ENCODE measurements around the gene EXOC6B.
"Not testable (repeated sequence)": the region's sequence is repeated elsewhere in the genome, so short reads cannot be mapped to it uniquely, and the experiment has no call there.

Gene EXOC6B

DNA sequence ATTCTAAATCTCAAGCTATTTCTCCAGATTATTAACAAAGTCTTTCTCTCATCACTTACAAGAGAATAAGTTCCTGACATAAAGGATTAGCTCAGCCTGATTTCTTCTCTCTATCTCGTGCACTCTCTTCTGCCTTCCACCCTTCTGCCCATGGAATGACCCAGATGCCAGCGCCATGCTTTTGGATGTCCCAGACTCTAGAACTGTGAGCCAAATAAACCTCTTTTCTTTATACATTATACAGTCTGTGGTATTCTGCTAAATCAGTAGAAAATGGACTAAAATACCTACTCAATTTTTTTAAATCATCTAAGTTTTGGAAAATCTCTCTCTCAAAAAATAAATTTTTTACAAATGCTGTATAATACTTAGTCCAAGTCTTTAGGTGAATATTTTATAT lies 218.6 kb downstream of the EXOC6B start:
- DNase-seq (ENCODE audit: low read depth, low spot score) = no peak

DNA sequence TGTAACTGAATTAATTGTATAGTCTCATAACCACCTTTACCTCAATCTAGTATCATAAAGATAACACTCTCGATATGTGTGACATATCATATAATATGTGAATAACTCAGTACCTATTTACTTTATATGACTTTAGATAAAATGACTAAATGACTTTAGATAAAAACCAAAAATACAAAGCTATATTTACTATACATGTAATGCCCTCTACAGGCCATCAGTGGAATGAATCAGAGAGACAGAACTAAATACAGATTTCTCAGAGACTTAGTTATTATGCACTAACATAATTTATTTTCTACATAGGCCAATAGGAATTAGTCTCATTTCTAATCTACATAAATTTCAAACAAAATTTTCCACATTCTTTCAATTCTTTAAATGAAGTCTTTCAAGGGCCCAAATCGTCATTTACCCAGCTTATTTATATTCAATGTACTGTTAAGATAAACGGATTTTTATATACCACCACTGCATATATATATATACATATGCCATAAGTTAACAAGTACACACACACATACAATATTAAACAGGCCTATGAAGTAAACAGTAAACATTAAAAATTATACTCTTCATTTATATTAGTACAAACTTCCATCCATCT lies 219.9 kb downstream of the EXOC6B start:
- peak; percentile 22 for DNase-seq (ENCODE audit: low read depth, low spot score)

DNA sequence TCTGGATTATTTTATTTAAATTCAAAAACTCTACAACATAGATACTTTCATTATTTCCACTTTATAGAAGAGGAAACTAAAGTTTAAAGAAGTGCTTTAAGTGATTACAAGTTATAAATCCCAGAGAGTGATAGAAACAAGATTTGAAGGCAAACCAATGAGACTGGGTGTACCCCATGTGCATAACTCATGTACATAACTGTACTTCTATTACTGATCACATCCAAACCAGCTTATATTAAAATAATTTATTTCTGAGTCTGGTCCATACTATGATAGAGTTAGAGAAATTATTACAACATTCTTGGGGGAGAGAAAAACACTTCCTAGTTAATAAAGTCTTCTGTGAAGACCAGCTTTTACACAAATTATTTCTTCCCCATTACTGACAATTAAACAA lies 221.4 kb downstream of the EXOC6B start:
- DNase-seq (ENCODE audit: low read depth, low spot score) = no peak

DNA sequence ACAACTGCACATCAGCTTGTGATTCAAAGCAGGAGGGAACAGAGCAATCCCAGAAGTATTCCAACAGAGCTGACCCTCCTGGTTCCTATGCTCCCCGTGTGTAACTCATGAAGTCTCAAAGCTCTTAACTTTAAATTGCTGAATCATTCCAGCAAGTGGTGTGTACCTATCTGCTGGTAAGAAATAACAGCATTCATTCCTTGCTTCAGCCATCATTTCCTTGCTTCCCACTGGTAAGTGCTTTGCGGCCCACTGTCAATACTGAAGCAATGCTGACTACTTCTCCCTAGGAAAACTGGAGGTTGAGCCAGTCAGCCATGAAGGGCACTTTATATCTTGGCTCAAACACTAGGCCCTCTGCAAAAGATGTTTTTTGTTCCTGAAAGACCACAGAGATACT lies 222.4 kb downstream of the EXOC6B start:
- peak; percentile 20 for DNase-seq (ENCODE audit: low read depth, low spot score)

DNA sequence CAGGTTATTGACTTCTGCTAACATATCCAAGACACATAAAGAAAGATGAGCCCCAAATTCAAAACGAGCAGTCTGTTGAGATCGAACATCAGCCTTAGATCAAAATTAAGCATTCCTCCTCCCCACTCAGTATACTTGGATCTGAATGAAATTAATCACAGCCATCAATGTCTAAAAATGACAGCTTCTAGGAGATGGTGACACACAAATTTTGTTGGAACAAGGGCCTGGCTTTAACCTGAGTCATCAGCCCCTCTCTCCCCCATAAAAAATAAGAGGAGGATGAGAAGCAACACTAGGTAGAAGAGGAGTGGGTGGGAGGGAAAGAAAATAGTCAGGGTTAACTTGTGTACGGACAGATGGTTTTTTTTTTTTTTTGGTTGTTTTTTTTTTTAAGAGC lies 223.1 kb downstream of the EXOC6B start:
- no peak for DNase-seq (ENCODE audit: low read depth, low spot score)

DNA sequence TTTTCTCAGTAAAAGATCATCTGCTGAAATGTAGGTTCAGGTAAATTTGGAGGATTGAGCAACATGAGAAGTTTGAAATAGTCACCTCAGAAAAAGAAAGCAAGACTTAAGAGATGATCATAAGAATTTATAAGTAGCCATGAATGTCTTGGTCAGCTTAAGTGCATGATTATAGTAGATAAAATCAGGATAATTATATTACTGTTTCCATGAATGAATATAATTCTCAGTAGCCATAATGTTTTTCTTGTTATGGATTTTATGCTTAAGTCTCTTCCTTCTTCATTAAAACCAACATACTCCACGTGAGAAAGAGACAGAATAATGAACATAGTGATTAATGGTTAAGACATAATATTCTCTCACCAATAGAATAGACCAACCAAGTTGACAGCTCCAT lies 223.7 kb downstream of the EXOC6B start:
- no peak for DNase-seq (ENCODE audit: low read depth, low spot score)

DNA sequence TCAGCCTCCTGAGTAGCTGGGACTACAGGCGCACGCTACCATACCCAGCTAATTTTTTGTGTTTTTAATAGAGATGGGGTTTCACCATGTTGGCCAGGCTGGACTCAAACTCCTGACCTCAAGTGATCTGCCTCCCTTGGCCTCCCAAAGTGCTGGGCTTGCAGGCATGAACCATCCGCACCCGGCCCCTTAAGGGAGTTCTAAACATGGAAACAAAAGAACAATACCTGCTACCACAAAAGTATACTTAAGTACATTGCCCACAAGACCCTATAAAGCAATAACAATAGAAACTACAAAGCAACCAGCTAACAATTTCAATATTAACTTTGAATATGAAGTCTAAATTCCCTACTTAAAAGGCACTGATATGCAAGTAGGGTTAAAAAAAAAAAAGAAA lies 242.0 kb downstream of the EXOC6B start:
- not testable (repeated sequence) for DNase-seq (ENCODE audit: low read depth, low spot score)

DNA sequence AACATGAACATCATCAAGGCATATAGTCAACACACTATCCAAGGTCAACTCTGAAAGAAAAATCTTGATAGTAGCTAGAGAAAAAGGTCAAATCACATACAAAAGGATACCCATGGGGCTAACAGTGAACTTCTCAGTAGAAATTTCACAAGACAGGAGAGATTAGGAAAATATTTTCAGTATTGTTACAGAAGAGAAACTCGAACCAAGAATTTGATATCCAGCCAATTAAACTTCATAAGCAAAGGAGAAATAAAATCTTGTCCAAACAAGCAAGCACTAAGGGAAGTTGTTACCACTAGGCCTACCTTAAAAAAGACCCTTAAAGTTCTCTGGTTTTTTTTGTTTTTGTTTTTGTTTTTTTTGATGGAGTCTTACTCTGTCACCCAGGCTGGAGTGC lies 242.5 kb downstream of the EXOC6B start:
- DNase-seq (ENCODE audit: low read depth, low spot score) = no peak

DNA sequence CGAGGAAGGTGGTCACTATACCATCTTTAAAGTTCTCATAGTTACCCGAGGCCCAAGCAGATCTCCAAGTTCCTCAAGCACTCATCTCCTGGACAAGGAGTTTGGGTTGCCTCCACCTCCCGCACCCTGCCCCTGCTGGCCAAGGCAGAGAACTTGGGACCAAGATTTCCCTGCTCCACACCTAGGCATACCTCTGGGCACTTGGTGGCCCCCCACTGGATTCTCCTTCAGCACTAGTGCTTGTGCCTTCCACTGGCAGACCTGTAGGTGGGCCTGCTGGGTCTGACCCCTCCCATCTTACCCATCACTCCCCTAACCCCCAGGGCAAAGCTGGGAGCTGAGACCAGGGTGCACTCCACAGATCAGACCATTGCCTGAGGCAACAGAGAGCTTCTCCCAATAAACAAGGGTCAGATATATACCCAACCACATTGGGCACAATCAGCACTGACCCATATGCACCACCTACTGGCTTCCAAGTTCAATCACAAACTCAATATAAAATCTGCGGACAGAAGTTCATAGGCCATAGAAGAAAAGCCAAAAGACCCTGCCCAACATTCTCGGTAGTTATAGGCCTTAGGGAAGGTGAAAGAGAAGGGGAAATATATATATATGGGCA lies 244.2 kb downstream of the EXOC6B start:
- no peak for DNase-seq (ENCODE audit: low read depth, low spot score)

DNA sequence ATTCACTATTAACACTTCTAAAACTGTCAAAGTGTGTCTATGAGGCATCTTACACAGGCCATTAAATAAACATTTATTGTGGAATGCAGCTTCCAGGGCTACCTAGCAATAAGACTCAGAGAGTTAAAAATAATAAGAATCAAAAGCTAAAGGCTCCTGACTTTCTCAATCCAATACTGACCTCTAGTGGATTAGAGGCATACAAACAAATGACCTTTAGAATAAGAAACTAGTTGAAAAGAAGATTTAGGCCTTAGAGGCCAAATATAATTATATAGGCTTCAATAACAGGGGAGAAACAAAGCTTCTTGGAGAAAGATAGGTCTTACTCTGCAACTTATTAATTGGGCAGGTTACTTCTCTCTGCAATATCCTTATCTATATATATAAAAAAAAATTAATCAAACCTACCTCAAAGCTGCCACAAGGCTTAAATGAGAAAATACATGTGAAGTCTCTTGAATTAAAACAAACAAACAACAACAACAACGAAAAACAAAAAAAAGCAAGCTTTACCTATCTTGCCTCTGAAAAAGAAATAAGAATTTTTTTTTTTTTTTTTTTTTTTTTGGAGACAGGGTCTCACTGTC lies 246.1 kb downstream of the EXOC6B start:
- DNase-seq (ENCODE audit: low read depth, low spot score) = peak; percentile 66

DNA sequence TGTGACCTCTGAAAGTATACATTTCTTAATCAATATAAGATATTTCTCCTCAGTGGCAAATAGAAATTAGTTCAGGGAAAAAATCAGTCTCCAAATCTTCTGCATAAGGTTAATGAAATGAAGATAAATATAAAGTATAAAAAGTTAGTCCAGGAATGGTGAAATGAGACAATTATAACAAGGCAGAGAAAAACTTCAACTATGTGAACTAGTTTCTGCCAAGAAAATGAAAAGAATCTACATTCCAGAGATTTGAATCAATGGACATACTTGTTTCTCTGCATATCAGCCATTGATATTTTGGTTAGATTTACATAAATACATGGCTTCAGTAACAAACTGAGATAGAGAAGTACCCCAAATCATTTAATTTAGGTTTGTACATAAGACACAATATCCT lies 249.0 kb downstream of the EXOC6B start:
- peak; percentile 31 for DNase-seq (ENCODE audit: low read depth, low spot score)

DNA sequence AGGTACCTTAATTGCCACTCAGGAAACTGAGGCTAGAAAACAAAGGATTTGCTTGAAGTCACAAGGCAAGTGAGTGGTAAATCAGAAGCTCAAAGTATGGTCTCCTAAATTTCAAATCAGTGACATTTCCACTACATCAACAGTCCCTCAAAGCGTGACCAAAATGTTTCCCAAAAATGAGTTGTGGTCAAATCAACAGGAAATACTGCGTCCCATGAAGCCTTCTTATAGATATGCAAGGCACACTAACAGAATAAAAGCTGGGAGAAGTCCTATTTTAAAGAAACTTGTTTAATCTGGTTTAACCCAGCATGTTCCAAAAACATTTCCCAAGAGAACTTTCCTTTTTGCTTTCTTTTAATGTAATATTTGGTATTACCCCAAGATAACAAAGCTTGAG lies 249.4 kb downstream of the EXOC6B start:
- DNase-seq (ENCODE audit: low read depth, low spot score) = peak; percentile 16

DNA sequence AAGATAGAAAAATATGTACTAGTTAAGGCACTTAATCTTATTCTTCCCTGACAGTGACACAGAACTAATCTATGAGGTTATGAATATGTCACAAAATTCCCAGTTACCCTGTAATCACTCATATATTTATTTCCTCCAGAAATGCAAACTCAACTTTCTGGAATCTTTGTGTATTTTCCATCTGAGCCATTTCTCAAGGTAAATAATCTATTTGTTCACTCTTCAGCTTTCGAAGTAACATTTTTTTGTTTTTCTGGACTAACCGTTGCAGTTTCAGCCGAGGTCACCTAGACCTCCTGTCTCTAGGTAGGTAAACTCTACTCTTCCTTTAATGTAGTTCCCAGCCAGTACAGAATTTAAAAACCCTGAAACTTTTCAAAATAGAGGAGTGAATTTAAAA lies 250.9 kb downstream of the EXOC6B start:
- DNase-seq (ENCODE audit: low read depth, low spot score) = no peak

DNA sequence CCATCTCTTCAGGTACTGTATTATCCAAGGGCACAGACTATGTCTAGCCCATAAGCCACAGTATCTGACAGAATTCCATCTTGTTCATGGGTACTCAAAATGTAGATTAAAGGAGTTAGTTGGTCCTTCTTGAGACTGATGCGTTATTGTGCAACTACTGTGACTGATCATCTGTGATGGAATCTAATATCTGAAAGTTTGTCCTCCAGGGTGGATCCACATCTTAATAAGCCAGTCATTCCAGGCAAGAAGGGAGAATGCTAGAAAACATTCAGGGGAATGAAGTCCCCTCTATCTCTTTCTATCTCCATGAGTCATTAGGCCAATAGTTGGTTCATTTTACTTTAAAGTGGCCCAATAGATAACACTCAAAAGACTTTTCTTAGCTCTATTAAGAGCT lies 252.6 kb downstream of the EXOC6B start:
- DNase-seq (ENCODE audit: low read depth, low spot score) = no peak

DNA sequence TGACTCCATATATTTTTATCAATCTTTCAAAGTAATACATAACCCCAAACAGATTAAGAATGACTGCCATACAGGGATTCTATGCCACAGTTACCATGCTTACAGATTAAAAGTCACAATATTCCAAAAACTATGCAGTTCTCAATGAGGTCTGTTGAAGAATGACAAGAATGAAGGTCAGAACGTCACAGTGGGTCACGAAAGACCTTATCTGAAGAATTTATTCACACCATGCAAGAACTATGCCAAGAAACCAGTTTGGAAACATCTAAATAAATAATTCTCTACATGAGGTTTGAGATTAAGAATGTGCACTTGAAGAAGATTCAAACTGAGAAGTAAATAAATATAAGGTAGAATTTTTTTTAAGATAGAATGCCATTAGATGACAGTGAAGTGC lies 253.3 kb downstream of the EXOC6B start:
- DNase-seq (ENCODE audit: low read depth, low spot score) = peak; percentile 67

DNA sequence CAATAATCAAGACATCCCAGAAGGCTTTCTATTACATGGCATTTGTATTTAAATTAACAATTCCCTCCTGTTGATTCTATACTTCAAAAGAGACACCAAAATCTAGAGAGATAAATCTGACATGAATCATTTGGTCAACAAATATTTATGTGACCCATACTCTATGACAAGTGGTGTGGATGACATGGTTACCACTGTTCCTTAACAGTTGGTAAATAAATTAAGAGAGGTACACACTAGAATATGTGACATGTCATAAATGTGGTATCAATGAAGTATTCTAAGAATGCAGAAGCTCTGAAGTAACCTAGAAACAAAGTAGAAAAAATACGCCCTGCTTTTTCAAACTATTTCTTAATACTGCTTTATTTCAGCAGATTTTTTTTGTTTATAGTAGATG lies 255.4 kb downstream of the EXOC6B start:
- DNase-seq (ENCODE audit: low read depth, low spot score) = peak; percentile 11

DNA sequence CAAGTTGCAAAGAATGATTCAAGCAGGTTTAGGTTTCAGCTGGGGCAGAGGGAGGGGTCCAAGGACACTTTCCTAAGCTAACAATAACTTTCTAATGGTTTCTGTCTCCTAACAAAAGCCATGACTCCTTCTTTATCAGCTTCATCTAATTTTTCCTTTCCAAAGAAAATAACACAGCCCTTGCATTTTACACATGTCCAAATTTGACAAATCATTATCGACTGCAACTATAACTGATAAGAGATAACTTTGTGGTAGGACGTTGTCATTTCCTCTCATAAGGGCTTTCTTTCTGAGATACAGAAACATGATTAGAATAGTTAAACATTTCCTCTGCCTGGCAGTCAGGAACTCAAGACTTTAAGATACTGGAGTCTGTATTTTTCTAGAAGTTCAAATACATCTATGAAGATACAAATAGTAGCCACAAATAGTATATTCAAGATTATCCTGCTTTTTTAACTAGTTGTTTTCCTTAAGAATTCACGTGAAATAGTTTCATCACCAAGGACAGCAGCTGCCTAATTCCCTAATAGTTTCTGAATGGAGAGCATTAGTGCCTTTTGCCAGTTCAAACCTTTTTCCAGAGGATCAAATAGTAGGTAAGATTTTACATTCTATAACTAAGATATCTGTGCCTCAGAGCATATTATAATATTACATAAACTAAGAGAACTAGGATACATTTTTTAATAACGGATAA lies 263.2 kb downstream of the EXOC6B start:
- DNase-seq (ENCODE audit: low read depth, low spot score) = peak; percentile 53

DNA sequence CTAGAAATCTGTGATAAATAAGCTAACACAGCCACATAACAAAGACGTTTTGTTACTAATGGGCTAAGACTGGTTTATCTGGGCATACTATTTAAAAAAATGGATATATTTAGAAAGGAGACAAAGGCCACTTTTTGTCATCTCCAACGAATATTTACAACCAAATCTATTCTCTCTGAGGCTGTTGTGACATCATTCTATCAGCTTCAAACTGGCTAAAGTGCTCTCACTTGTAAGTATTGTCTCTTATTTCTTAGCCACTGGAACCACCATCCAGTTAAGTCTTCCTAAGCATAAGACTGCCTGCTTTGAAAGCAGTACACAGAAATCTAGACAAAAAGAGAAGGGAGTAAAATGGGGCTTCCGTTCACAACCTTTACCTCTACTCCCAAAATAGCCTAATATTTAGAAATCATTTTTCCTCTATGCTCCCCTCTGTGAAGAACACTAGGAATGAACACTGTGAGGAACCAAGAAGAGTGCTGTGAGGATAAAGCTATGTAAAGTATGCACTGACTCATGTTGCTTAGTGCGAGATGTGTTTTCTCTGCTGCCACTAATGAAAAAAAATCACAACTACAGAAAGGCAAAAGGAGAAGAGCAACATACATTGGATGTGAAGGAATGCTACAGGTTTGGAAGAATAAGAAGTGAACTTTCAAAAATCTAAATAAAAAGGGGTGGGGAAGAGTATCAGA lies 264.1 kb downstream of the EXOC6B start:
- peak; percentile 78 for DNase-seq (ENCODE audit: low read depth, low spot score)

DNA sequence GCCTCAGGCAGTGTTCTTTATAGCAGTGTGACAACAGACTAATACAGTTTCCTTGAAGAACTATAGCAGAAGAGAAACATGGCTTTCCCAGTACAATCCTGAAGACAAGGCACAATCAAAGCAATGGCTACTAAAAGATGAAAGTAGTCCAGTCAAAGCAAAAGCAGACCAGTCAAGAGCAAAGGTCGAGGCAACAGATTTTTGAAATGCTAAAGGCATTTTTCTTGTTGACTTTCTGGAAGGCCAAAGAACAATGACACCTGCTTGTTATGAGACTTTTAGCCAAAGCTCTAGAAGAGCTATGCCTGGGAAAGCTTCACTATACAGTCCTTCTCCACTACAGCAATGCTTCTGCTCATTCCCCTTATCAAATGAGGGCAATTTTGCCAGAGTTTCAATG lies 269.9 kb downstream of the EXOC6B start:
- DNase-seq (ENCODE audit: low read depth, low spot score) = no peak

DNA sequence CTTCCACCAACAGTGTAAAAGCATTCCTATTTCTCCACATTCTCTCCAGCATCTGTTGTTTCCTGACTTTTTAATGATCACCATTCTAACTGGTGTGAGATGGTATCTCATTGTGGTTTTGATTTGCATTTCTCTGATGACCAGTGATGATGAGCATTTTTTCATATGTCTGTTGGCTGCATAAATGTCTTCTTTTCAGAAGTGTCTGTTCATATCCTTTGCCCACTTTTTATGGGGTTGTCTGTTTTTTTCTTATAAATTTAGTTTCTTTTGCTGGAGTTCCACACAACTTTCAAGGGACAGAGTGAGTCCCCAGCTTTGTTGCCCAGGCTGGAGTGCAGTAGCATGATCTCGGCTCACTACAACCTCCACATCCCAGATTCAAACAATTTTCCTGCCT lies 270.5 kb downstream of the EXOC6B start:
- not testable (repeated sequence) for DNase-seq (ENCODE audit: low read depth, low spot score)

DNA sequence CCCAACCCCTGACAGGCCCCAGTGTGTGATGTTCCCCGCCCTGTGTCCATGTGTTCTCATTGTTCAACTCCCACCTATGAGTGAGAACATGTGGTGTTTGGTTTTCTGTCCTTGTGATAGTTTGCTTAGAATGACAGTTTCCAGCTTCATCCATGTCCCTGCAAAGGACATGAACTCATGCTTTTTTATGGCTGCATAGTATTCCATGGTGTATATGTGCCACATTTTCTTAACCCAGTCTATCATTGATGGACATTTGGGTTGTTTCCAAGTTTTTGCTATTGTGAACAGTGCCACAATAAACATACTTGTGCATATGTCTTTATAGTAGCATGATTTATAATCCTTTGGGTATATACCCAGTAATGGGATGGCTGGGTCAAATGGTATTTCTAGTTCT lies 270.9 kb downstream of the EXOC6B start:
- not testable (repeated sequence) for DNase-seq (ENCODE audit: low read depth, low spot score)

DNA sequence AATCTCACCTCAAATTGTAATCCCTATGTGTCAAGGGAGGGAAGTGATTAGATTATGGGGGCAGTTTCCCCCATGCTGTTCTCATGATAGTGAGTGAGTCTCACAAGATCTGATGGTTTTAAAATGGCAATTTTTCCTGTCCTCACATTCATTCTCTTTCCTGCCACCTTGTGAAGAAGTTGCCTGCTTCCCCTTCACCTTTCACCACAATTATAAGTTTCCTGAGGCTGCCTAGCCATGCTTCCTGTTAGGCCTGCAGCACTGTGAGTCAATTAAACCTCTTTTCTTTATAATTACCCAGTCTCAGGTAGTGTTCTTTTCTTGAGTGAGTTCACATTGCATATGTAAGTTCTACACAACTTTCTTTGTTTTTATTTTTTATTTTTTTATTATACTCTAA lies 271.5 kb downstream of the EXOC6B start:
- DNase-seq (ENCODE audit: low read depth, low spot score) = no peak
